Testis (tissue), 3 donors: Measurements from ENCODE around the gene C1orf198. TPM values are rescaled to one million over a fixed set of nuclear protein-coding genes. Genes with fewer than 3 reads are reported as not detected.

Experiments
- DNase-seq: peaks from one replicate; pipeline ENCODE4 v3.0.0-alpha.2; 2019
- H3K27ac ChIP-seq, 2 donors: fragments of 200-600 bp; sonication (generic); one replicate each; pipeline ENCODE4 v1.5.1; 2019
- H3K27me3 ChIP-seq: fragments of 200-600 bp; sonication (generic); one replicate; pipeline ENCODE4 v1.5.1; 2019
- H3K36me3 ChIP-seq: fragments of 200-600 bp; sonication (generic); one replicate; pipeline ENCODE4 v1.5.1; 2017; ENCODE audit warnings: low read depth; ENCODE audit errors: missing control alignments
- H3K4me1 ChIP-seq: fragments of 200-600 bp; sonication (generic); one replicate; pipeline ENCODE4 v1.5.1; 2019
- H3K4me3 ChIP-seq, 2 donors: fragments of 200-600 bp; sonication (generic); one replicate each; pipeline ENCODE4 v1.5.1; 2017 to 2019
- H3K9me3 ChIP-seq: fragments of 200-600 bp; sonication (generic); one replicate; pipeline ENCODE4 v1.5.1; 2017
- CTCF ChIP-seq, 3 experiments: fragments of 450-650 bp in 2 of 3; fragments of 200-600 bp in 1 of 3; sonication (generic) in 1 of 3; IDR thresholded peaks; one replicate each; pipeline ENCODE4 v1.5.1; 2016 to 2019; ENCODE audit warnings: antibody characterized with exemption in 3 of 3, mild to moderate bottlenecking in 2 of 3, moderate library complexity in 1 of 3
- POLR2A ChIP-seq: fragments of 450-650 bp; IDR thresholded peaks from one replicate; pipeline ENCODE4 v1.6.1; 2017; ENCODE audit warnings: antibody characterized with exemption, mild to moderate bottlenecking, moderate library complexity
- WGBS, 2 donors: methylation state at CpG; one replicate each; pipeline ENCODE4 v1.1.5; 2018; 5-methylcytosine and 5-hydroxymethylcytosine counted together
- intact Hi-C: fragments of 100-400 bp; cut with DNase I; formaldehyde crosslinking; loops from one replicate; pipeline ENCODE4 v1.15.1; 2023; ENCODE audit warnings: low total_unique reads
- polyA plus RNA-seq: library from polyadenylated mRNA; stranded (reverse); fragments of 350-450 nt; fragmentation: Illumina TruSeq; extraction: RNeasy Lipid Tissue Mini Kit (QIAGEN cat#74804); gene quantifications from one replicate; pipeline ENCODE4 v1.2.3, GENCODE V29; 2014; ENCODE audit warnings: low read depth, low replicate concordance; ENCODE audit not compliant: insufficient read depth
- total RNA-seq, 2 donors: library from RNA; depleted of rRNA; stranded (reverse); fragments of >200 nt; gene quantifications; one replicate each; pipeline ENCODE4 v1.2.3, GENCODE V29; 2016

Gene C1orf198
- total and polyA plus RNA-seq, 3 donors from 2014 or later = 14.6 to 26.6 (median 20.2) TPM

GRCh38 chr1:230834292-230834691, 34.0 kb downstream of the C1orf198 start:
- TF ChIP-seq CTCF (IDR thresholded peaks at IDR 0.05) = no peak
- TF ChIP-seq POLR2A = no peak
- Histone ChIP-seq H3K4me1 (peaks cover 5% of the 10 kb centered on the region), H3K9me3 (no peaks in the 10 kb centered on the region), H3K27ac (no peak overlapping the region), H3K36me3 (no peaks in the 10 kb centered on the region), H3K27me3 (no peaks in the 10 kb centered on the region), H3K4me3 (no peak overlapping the region)
- no peak for DNase-seq
- WGBS, 2 donors = 17 to 38% methylated on average over 3 of the region's 3 CpGs
- intact Hi-C loops = no loop called here

GRCh38 chr1:230833511-230833910, 34.8 kb downstream of the C1orf198 start:
- no peak for DNase-seq
- Histone ChIP-seq H3K27ac (no peak overlapping the region), H3K4me3 (no peak overlapping the region), H3K9me3 (no peaks in the 10 kb centered on the region), H3K4me1 (peaks cover 5% of the 10 kb centered on the region), H3K27me3 (no peaks in the 10 kb centered on the region), H3K36me3 (no peaks in the 10 kb centered on the region)
- 92 to 95% methylated on average over 3 of the region's 3 CpGs for WGBS, 2 donors
- intact Hi-C loops = no loop called here
- TF ChIP-seq POLR2A (no peak), CTCF (IDR thresholded peaks at IDR 0.05) (no peak)

- intact Hi-C loops = no loop called here
- 48 to 52% methylated on average over 1 of the region's 1 CpG for WGBS, 2 donors
- Histone ChIP-seq H3K4me3 (no peak overlapping the region), H3K4me1 (peaks cover 9% of the 10 kb centered on the region), H3K27ac (no peak overlapping the region), H3K9me3 (no peaks in the 10 kb centered on the region), H3K27me3 (no peaks in the 10 kb centered on the region), H3K36me3 (no peaks in the 10 kb centered on the region)
- TF ChIP-seq POLR2A = no peak
- no peak for TF ChIP-seq CTCF (IDR thresholded peaks at IDR 0.05)
- DNase-seq = no peak
Measured at GRCh38 chr1:230832476-230832875, 35.8 kb downstream of the C1orf198 start.

DNA sequence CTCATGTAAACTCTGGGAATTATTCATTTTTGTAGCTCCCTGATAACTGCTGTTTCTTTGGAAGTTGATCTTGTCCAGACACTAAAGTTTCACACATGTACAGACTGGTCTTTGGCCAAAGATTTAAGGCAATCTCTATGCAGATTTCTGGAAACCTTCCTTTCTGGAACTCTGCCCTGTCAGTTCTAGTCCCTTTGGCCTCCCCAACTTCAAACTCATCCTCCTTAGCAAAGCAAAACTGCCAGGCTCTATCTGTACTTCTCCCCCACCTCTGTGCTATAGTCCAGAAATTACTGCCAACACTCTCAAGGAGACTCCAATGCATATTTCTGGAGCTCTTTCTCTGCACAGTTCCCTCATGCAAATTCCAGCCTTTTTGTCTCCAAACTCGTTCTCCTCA, 36.5 kb downstream of the C1orf198 start:
- no peak for TF ChIP-seq POLR2A
- TF ChIP-seq CTCF (IDR thresholded peaks at IDR 0.05) = no peak
- H3K4me1 ChIP-seq = peaks cover 9% of the 10 kb centered on the region
- no peaks in the 10 kb centered on the region for H3K36me3 ChIP-seq
- H3K9me3 ChIP-seq = no peaks in the 10 kb centered on the region
- no peak overlapping the region for H3K27ac ChIP-seq
- no peaks in the 10 kb centered on the region for H3K27me3 ChIP-seq
- no peak overlapping the region for H3K4me3 ChIP-seq
- WGBS, 2 donors = 33 to 39% methylated on average over 1 of the region's 1 CpG
- intact Hi-C loops = no loop called here
- DNase-seq = no peak

- no peaks in the 10 kb centered on the region for H3K36me3 ChIP-seq
- no peaks in the 10 kb centered on the region for H3K27me3 ChIP-seq
- H3K27ac ChIP-seq = no peak overlapping the region
- H3K4me3 ChIP-seq = no peak overlapping the region
- WGBS, 2 donors = 91 to 95% methylated on average over 4 of the region's 4 CpGs
- DNase-seq = no peak
- no peak for TF ChIP-seq POLR2A
- no peak for TF ChIP-seq CTCF (IDR thresholded peaks at IDR 0.05)
- no peaks in the 10 kb centered on the region for H3K9me3 ChIP-seq
- peaks cover 17% of the 10 kb centered on the region for H3K4me1 ChIP-seq
- intact Hi-C loops = no loop called here
Measured at GRCh38 chr1:230828421-230828820, 39.9 kb downstream of the C1orf198 start.
